Measurements from ENCODE around the gene FOLR2. TPM values are rescaled to one million over a fixed set of nuclear protein-coding genes. Genes with fewer than 3 reads are reported as not detected.

Gene FOLR2
- total and polyA plus RNA-seq, 2 experiments from 2014 or later = not detected

DNA sequence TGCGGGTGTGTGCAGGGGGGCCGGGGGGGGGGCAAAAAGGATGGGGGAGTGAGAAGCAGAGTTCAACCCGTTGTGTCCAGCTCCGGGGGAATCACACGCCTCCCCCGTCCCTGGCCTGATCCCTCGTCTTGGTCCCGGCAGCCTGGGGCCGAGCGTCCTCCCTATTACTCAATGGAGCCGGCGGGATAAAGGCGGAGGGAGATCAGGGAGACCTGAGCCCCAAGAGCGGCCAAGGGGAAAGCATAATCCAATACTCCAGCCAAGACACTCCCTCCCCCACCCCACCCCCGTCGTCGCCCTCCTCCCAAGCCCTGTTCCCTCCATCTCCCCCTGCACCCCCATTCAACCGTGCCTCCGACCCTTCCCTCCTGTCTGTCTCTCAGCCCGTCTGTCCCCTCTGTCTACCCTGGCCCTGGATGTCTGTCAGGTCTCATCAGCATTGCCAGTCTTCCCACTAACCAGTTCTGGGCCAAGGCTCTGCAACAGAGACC, 24.7 kb downstream of the FOLR2 start:
- Mint-ChIP-seq H3K4me1 (peaks cover 43% of the 10 kb centered on the region), H3K4me3 (peak overlapping the region; percentile 71), H3K27me3 (ENCODE audit: insufficient read depth, low read depth, poor library complexity) (peaks cover 54% of the 10 kb centered on the region), H3K36me3 (ENCODE audit: low read depth) (peaks cover 15% of the 10 kb centered on the region), H3K9me3 (peaks cover 4% of the 10 kb centered on the region; the same call in 2 of the 3 replicates), H3K27ac (no peak overlapping the region)
- Histone ChIP-seq H3K4me3 (peak overlapping the region; percentile 60; the same call in 1 of the 2 replicates), H3K79me2 (replicated peaks; ENCODE audit: insufficient read depth) (no peaks in the 10 kb centered on the region), H3F3A (replicated peaks; ENCODE audit: low read depth) (0 out of 2 replicates have a peak, but pooled peaks cover 9% of the 10 kb centered on the region), H3K27me3 (ENCODE audit: insufficient read depth) (peaks cover 81% of the 10 kb centered on the region), H3K4me1 (ENCODE audit: insufficient read depth) (peaks cover 35% of the 10 kb centered on the region), H3K27ac (ENCODE audit: low read depth) (no peak overlapping the region), H4K20me1 (replicated peaks; ENCODE audit: insufficient read depth) (peaks cover 10% of the 10 kb centered on the region), H3K9me2 (ENCODE audit: insufficient read depth) (no peaks in the 10 kb centered on the region), H3K36me3 (ENCODE audit: insufficient read depth) (no peaks in the 10 kb centered on the region), H2AFZ (no peak overlapping the region), H3K4me2 (peak overlapping the region; percentile 94)
- TF ChIP-seq, protein P1, sequence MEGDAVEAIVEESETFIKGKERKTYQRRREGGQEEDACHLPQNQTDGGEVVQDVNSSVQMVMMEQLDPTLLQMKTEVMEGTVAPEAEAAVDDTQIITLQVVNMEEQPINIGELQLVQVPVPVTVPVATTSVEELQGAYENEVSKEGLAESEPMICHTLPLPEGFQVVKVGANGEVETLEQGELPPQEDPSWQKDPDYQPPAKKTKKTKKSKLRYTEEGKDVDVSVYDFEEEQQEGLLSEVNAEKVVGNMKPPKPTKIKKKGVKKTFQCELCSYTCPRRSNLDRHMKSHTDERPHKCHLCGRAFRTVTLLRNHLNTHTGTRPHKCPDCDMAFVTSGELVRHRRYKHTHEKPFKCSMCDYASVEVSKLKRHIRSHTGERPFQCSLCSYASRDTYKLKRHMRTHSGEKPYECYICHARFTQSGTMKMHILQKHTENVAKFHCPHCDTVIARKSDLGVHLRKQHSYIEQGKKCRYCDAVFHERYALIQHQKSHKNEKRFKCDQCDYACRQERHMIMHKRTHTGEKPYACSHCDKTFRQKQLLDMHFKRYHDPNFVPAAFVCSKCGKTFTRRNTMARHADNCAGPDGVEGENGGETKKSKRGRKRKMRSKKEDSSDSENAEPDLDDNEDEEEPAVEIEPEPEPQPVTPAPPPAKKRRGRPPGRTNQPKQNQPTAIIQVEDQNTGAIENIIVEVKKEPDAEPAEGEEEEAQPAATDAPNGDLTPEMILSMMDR (conservative IDR thresholded peaks at IDR 0.05; ENCODE audit: low read depth in 2 of 2) = no peak
- no peak for TF ChIP-seq POLR2AphosphoS5 (IDR thresholded peaks at IDR 0.05; ENCODE audit: low read depth)
- no peak for TF ChIP-seq STAT1 (IDR thresholded peaks at IDR 0.05; ENCODE audit: unreplicated experiment)
- no peak for TF ChIP-seq ZNF114 (CRISPR knock-in tag; IDR thresholded peaks at IDR 0.05)
- TF ChIP-seq CREB1 (CRISPR knock-in tag; IDR thresholded peaks at IDR 0.05; ENCODE audit: low read depth) = no peak
- TF ChIP-seq, protein P2, sequence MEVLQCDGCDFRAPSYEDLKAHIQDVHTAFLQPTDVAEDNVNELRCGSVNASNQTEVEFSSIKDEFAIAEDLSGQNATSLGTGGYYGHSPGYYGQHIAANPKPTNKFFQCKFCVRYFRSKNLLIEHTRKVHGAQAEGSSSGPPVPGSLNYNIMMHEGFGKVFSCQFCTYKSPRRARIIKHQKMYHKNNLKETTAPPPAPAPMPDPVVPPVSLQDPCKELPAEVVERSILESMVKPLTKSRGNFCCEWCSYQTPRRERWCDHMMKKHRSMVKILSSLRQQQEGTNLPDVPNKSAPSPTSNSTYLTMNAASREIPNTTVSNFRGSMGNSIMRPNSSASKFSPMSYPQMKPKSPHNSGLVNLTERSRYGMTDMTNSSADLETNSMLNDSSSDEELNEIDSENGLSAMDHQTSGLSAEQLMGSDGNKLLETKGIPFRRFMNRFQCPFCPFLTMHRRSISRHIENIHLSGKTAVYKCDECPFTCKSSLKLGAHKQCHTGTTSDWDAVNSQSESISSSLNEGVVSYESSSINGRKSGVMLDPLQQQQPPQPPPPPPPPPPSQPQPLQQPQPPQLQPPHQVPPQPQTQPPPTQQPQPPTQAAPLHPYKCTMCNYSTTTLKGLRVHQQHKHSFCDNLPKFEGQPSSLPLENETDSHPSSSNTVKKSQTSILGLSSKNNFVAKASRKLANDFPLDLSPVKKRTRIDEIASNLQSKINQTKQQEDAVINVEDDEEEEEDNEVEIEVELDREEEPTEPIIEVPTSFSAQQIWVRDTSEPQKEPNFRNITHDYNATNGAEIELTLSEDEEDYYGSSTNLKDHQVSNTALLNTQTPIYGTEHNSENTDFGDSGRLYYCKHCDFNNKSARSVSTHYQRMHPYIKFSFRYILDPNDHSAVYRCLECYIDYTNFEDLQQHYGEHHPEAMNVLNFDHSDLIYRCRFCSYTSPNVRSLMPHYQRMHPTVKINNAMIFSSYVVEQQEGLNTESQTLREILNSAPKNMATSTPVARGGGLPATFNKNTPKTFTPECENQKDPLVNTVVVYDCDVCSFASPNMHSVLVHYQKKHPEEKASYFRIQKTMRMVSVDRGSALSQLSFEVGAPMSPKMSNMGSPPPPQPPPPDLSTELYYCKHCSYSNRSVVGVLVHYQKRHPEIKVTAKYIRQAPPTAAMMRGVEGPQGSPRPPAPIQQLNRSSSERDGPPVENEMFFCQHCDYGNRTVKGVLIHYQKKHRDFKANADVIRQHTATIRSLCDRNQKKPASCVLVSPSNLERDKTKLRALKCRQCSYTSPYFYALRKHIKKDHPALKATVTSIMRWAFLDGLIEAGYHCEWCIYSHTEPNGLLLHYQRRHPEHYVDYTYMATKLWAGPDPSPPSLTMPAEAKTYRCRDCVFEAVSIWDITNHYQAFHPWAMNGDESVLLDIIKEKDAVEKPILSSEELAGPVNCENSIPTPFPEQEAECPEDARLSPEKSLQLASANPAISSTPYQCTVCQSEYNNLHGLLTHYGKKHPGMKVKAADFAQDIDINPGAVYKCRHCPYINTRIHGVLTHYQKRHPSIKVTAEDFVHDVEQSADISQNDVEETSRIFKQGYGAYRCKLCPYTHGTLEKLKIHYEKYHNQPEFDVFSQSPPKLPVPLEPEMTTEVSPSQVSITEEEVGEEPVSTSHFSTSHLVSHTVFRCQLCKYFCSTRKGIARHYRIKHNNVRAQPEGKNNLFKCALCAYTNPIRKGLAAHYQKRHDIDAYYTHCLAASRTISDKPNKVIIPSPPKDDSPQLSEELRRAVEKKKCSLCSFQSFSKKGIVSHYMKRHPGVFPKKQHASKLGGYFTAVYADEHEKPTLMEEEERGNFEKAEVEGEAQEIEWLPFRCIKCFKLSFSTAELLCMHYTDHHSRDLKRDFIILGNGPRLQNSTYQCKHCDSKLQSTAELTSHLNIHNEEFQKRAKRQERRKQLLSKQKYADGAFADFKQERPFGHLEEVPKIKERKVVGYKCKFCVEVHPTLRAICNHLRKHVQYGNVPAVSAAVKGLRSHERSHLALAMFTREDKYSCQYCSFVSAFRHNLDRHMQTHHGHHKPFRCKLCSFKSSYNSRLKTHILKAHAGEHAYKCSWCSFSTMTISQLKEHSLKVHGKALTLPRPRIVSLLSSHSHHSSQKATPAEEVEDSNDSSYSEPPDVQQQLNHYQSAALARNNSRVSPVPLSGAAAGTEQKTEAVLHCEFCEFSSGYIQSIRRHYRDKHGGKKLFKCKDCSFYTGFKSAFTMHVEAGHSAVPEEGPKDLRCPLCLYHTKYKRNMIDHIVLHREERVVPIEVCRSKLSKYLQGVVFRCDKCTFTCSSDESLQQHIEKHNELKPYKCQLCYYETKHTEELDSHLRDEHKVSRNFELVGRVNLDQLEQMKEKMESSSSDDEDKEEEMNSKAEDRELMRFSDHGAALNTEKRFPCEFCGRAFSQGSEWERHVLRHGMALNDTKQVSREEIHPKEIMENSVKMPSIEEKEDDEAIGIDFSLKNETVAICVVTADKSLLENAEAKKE (CRISPR knock-in tag; IDR thresholded peaks at IDR 0.05) = no peak
- TF ChIP-seq, protein P3, sequence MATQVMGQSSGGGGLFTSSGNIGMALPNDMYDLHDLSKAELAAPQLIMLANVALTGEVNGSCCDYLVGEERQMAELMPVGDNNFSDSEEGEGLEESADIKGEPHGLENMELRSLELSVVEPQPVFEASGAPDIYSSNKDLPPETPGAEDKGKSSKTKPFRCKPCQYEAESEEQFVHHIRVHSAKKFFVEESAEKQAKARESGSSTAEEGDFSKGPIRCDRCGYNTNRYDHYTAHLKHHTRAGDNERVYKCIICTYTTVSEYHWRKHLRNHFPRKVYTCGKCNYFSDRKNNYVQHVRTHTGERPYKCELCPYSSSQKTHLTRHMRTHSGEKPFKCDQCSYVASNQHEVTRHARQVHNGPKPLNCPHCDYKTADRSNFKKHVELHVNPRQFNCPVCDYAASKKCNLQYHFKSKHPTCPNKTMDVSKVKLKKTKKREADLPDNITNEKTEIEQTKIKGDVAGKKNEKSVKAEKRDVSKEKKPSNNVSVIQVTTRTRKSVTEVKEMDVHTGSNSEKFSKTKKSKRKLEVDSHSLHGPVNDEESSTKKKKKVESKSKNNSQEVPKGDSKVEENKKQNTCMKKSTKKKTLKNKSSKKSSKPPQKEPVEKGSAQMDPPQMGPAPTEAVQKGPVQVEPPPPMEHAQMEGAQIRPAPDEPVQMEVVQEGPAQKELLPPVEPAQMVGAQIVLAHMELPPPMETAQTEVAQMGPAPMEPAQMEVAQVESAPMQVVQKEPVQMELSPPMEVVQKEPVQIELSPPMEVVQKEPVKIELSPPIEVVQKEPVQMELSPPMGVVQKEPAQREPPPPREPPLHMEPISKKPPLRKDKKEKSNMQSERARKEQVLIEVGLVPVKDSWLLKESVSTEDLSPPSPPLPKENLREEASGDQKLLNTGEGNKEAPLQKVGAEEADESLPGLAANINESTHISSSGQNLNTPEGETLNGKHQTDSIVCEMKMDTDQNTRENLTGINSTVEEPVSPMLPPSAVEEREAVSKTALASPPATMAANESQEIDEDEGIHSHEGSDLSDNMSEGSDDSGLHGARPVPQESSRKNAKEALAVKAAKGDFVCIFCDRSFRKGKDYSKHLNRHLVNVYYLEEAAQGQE (IDR thresholded peaks at IDR 0.05; ENCODE audit: unreplicated experiment) = no peak
- TF ChIP-seq EZH2 (IDR thresholded peaks at IDR 0.05; ENCODE audit: low read depth, unreplicated experiment) = no peak
- TF ChIP-seq, protein P4, sequence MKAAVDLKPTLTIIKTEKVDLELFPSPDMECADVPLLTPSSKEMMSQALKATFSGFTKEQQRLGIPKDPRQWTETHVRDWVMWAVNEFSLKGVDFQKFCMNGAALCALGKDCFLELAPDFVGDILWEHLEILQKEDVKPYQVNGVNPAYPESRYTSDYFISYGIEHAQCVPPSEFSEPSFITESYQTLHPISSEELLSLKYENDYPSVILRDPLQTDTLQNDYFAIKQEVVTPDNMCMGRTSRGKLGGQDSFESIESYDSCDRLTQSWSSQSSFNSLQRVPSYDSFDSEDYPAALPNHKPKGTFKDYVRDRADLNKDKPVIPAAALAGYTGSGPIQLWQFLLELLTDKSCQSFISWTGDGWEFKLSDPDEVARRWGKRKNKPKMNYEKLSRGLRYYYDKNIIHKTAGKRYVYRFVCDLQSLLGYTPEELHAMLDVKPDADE (IDR thresholded peaks at IDR 0.05) = no peak
- no peak for TF ChIP-seq EZH2phosphoT487 (IDR thresholded peaks at IDR 0.05; ENCODE audit: unreplicated experiment)
- TF ChIP-seq NANOG (IDR thresholded peaks at IDR 0.05; ENCODE audit: borderline replicate concordance) = no peak
- no peak for TF ChIP-seq JUNB (IDR thresholded peaks at IDR 0.05; ENCODE audit: unreplicated experiment)
- no peak for TF ChIP-seq ZNF331 (CRISPR knock-in tag; IDR thresholded peaks at IDR 0.05; ENCODE audit: low read depth)
- ATAC-seq (no peak), DNase-seq (ENCODE audit: low spot score) (peak; percentile 52)

Measured in GM23338 (cell line).